Activated naive CD8-positive, alpha-beta T cell (primary cell): ENCODE results near the gene ZNF665.
A peak's percentile ranks its signal among the peaks of the same experiment; 100 is the strongest.

ENCODE experiments used
- H3K27ac Mint-ChIP-seq: one replicate; pipeline ENCODE4 v1.8.0; 2021; ENCODE audit warnings: mixed read lengths
- H3K27me3 Mint-ChIP-seq: one replicate; pipeline ENCODE4 v1.8.0; 2021; ENCODE audit warnings: mixed read lengths
- H3K36me3 Mint-ChIP-seq: one replicate; pipeline ENCODE4 v1.8.0; 2021; ENCODE audit warnings: mixed read lengths
- H3K4me1 Mint-ChIP-seq: one replicate; pipeline ENCODE4 v1.8.0; 2021; ENCODE audit warnings: low read depth, mixed read lengths
- H3K4me3 Mint-ChIP-seq: one replicate; pipeline ENCODE4 v1.8.0; 2021; ENCODE audit warnings: mild to moderate bottlenecking, mixed read lengths
- H3K9me3 Mint-ChIP-seq: one replicate; pipeline ENCODE4 v1.8.0; 2021; ENCODE audit warnings: low read depth, mixed read lengths

The ZNF665 gene

GRCh38 chr19:53182202-53182601 is 11.0 kb downstream of the ZNF665 start:
- no peaks in the 10 kb centered on the region for H3K27me3 Mint-ChIP-seq
- no peak overlapping the region for H3K4me3 Mint-ChIP-seq
- peaks cover 15% of the 10 kb centered on the region for H3K9me3 Mint-ChIP-seq
- no peak overlapping the region for H3K27ac Mint-ChIP-seq
- H3K4me1 Mint-ChIP-seq = no peaks in the 10 kb centered on the region
- H3K36me3 Mint-ChIP-seq = peaks cover 34% of the 10 kb centered on the region

- Mint-ChIP-seq H3K9me3 (peaks cover 20% of the 10 kb centered on the region), H3K27me3 (no peaks in the 10 kb centered on the region), H3K4me1 (no peaks in the 10 kb centered on the region), H3K4me3 (no peak overlapping the region), H3K36me3 (peaks cover 47% of the 10 kb centered on the region), H3K27ac (no peak overlapping the region)
Observed at GRCh38 chr19:53177986-53178385, 15.2 kb downstream of the ZNF665 start.

DNA sequence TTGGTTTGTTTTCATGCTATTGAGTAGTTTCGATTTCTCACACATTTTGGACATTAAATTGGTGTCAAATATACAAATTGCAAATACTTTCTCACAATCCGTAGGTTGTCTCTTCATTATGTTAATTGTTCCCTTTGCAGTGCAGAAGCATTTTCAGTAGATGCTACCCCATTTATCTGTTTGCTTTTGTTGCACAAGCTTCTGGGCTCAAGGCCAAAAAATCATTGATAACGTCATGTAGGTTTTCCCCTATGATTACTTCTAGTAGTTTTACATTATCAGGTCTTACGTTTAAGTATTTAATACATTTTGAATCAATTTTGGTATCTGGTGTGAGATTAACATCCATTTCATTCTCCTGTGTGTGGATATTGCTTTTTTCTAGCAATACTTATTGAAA is 20.3 kb downstream of the ZNF665 start:
- H3K9me3 Mint-ChIP-seq = peaks cover 24% of the 10 kb centered on the region
- H3K4me1 Mint-ChIP-seq = no peaks in the 10 kb centered on the region
- peaks cover 39% of the 10 kb centered on the region for H3K36me3 Mint-ChIP-seq

DNA sequence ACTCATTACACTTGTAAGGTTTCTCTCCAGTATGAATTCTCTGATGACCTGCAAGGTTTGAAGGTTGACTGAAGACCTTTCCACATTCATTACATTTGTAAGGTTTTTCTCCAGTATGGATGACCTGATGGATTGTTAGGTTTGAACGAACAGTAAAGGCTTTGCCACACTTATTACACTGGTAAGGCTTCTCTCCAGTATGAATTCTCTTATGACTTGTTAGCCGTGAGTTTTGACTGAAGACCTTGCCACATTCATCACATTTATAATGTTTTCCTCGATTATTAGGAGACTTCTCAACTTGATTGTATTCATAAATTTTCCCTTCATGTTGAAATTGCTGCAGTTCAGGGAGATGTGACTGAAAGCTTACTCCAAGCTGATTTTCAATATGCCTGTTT is 27.5 kb downstream of the ZNF665 start:
- Mint-ChIP-seq H3K4me1 (no peaks in the 10 kb centered on the region), H3K27me3 (no peaks in the 10 kb centered on the region), H3K4me3 (no peak overlapping the region), H3K9me3 (peaks cover 37% of the 10 kb centered on the region), H3K27ac (no peak overlapping the region), H3K36me3 (peaks cover 35% of the 10 kb centered on the region)

More for the DNA sequence above, 20.3 kb downstream of the ZNF665 start:
- Mint-ChIP-seq H3K4me3 (no peak overlapping the region), H3K27me3 (no peaks in the 10 kb centered on the region), H3K27ac (no peak overlapping the region)

- Mint-ChIP-seq H3K4me1 (peaks cover 16% of the 10 kb centered on the region), H3K4me3 (peak overlapping the region; percentile 37), H3K36me3 (peaks cover 39% of the 10 kb centered on the region)
Observed at GRCh38 chr19:53161123-53161522, 32.0 kb downstream of the ZNF665 start.

DNA sequence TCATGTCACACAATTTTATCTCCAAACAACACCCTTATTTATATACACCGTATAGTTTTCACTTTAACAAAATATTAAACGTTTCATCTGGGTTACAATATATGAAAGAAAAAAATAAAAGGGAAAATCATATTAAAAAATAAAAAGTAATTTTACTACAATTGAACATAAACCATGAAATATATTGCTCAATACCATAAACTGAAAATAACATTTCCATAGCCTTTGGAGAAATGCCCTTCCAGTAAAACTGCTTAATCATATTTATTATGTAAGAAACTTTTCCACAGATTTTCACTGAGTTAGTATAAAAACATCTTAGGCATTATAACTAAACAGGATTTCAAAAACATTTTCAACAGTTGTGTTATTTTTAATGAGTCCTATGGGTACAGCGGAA is 32.8 kb downstream of the ZNF665 start:
- Mint-ChIP-seq H3K4me3 (peak overlapping the region; percentile 74), H3K36me3 (peaks cover 33% of the 10 kb centered on the region), H3K27me3 (no peaks in the 10 kb centered on the region), H3K9me3 (peaks cover 25% of the 10 kb centered on the region), H3K4me1 (peaks cover 16% of the 10 kb centered on the region), H3K27ac (no peak overlapping the region)

More at GRCh38 chr19:53161123-53161522, 32.0 kb downstream of the ZNF665 start:
- H3K27me3 Mint-ChIP-seq = no peaks in the 10 kb centered on the region
- H3K27ac Mint-ChIP-seq = no peak overlapping the region
- peaks cover 32% of the 10 kb centered on the region for H3K9me3 Mint-ChIP-seq

DNA sequence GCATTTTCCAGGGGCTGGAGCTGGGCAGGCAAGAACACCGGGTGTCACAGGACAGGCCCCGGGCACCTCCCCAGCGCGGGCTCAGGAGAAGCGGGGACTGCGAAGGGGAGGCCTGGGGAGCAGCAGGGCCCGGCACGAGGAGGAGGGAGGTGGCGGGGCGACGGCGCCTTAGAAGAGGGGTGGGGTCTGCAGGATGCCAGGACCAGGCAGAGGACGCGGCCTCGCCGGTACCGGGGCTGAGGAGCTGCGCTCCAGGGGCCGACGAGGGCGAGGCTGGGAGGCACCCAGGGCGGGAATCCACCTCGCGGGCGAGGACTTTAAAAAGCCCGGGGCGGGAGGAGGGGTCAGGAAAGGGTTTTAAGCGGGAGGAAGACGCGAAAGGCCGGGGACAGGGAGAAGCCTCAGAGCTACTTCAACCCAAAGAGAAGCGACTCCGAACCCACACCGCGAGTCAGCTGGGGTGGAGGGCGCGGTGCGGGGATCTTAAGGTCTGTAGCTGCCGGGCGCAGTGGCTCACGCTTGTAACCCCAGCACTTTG is 35.0 kb downstream of the ZNF665 start:
- Mint-ChIP-seq H3K36me3 (peaks cover 34% of the 10 kb centered on the region), H3K4me1 (peaks cover 18% of the 10 kb centered on the region), H3K4me3 (peak overlapping the region; percentile 74), H3K27me3 (no peaks in the 10 kb centered on the region), H3K9me3 (peaks cover 25% of the 10 kb centered on the region), H3K27ac (peak overlapping the region; percentile 47)

DNA sequence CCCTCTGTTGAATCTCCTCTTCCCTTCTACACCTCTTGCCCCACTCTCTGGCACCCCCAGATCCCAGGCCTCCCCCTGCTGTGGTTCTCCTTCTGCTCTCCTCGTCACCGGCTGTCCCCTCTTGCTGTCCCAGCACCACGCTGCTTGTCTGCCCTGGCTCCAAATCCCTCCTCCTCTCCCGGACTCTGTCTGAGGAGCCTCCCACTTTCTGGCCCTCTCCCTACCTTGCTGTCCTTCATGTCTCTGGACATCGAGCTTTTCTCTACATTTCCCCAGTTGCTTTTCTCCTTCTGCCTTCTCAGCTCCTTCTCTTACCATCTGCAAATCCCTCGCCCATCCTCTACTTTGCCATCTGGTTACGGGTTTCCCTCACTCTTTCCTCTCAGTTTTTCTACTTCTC is 35.5 kb downstream of the ZNF665 start:
- no peaks in the 10 kb centered on the region for H3K27me3 Mint-ChIP-seq
- peak overlapping the region; percentile 74 for H3K4me3 Mint-ChIP-seq
- H3K27ac Mint-ChIP-seq = peak overlapping the region; percentile 47
- peaks cover 37% of the 10 kb centered on the region for H3K36me3 Mint-ChIP-seq
- H3K4me1 Mint-ChIP-seq = peaks cover 18% of the 10 kb centered on the region
- peaks cover 28% of the 10 kb centered on the region for H3K9me3 Mint-ChIP-seq

DNA sequence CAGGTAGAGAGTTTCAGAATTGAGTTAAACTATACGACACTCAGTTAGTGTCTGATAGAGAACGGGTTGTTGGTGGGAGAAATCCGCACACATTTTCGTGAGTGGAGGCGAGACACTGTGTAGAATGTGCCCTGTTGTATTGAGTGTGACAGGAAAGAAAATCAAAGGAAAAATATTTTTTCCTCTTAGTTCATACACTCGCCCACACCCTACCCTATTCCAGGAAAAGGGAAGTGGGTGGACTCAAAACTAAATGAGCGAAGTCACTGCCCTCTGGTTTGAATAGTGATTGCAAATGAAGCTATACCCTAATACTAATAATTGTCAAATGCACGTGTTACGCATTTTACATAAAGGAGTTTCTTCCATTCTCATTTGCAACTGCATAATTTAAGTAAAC is 36.3 kb downstream of the ZNF665 start:
- H3K9me3 Mint-ChIP-seq = peaks cover 28% of the 10 kb centered on the region
- no peak overlapping the region for H3K27ac Mint-ChIP-seq
- H3K27me3 Mint-ChIP-seq = no peaks in the 10 kb centered on the region
- peaks cover 40% of the 10 kb centered on the region for H3K36me3 Mint-ChIP-seq
- peak overlapping the region; percentile 74 for H3K4me3 Mint-ChIP-seq
- H3K4me1 Mint-ChIP-seq = peaks cover 18% of the 10 kb centered on the region

DNA sequence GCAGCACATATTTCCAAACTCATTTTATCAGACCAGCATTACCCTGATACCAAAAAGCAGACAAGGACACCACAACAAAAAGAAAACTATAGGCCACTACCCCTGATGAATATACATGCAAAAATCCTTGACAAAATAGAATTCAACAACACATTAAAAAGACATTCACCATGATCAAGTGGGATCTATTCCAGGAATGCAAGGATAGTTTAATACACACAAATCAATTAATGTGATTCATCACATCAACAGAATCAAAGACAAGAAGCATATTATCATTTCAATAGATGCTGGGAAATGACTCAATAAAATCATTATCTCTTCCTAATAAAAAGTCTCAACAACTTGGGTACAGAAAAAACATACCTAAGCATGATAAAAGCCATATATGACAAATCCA is 45.5 kb downstream of the ZNF665 start:
- Mint-ChIP-seq H3K36me3 (peaks cover 62% of the 10 kb centered on the region), H3K9me3 (peaks cover 23% of the 10 kb centered on the region), H3K4me3 (no peak overlapping the region), H3K27me3 (no peaks in the 10 kb centered on the region), H3K4me1 (no peaks in the 10 kb centered on the region), H3K27ac (no peak overlapping the region)

DNA sequence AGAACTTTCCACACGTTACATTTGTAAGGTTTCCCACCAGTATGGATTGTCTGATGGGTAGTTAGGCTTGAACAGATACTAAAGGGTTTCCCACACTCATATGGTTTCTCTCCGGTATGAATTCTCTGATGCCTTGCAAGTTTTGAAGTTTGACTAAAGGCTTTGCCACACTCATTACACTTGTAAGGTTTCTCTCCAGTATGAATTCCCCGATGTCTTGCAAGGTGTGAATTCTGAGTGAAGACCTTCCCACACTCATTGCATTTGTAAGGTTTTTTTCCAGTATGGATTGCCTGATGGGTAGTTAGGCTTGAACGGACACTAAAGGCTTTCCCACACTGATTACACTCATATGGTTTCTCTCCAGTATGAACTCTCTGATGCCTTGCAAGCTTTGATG is 52.8 kb downstream of the ZNF665 start:
- Mint-ChIP-seq H3K27ac (no peak overlapping the region), H3K9me3 (peaks cover 37% of the 10 kb centered on the region), H3K27me3 (no peaks in the 10 kb centered on the region), H3K4me1 (no peaks in the 10 kb centered on the region), H3K36me3 (peaks cover 49% of the 10 kb centered on the region), H3K4me3 (no peak overlapping the region)

GRCh38 chr19:53136432-53136831 is 56.7 kb downstream of the ZNF665 start:
- Mint-ChIP-seq H3K9me3 (peaks cover 27% of the 10 kb centered on the region), H3K27ac (no peak overlapping the region), H3K4me3 (no peak overlapping the region), H3K4me1 (peaks cover 7% of the 10 kb centered on the region), H3K27me3 (peaks cover 2% of the 10 kb centered on the region), H3K36me3 (peaks cover 34% of the 10 kb centered on the region)

- Mint-ChIP-seq H3K4me1 (peaks cover 8% of the 10 kb centered on the region), H3K4me3 (peak within 1 kb of the TSS; percentile 59), H3K27me3 (peaks cover 9% of the 10 kb centered on the region), H3K36me3 (peaks cover 35% of the 10 kb centered on the region), H3K27ac (no peak within 1 kb of the TSS), H3K9me3 (peaks cover 36% of the 10 kb centered on the region)
Observed at GRCh38 chr19:53132141-53132991, 60.8 kb downstream of the ZNF665 start, which contains the start of gene ZNF415. Gene ZNF415, minus strand, starts transcription at chr19:53132910. Its CDS starts 10,234 bp downstream, at chr19:53122676.

DNA sequence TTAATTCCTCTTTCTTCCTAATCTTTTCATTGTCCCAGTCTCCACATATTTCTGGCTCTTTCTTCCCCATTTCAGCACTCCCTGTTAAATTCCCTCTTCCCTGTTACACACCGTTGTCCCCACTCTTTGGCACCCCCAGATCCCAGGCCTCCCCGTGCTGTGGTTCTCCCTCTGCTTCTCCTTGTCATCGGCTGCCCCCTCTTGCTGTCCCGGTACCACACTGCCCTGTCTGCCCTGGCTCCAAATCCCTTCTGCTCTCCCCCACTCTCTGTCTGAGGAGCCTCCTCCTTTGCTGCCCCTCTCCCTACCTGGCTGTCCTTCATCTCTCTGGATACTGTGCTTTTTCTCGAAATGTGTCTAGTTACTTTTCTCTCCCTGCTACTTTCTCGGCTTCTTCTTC is 61.4 kb downstream of the ZNF665 start:
- peaks cover 8% of the 10 kb centered on the region for H3K4me1 Mint-ChIP-seq
- H3K36me3 Mint-ChIP-seq = peaks cover 35% of the 10 kb centered on the region
- H3K27ac Mint-ChIP-seq = no peak overlapping the region
- peak overlapping the region; percentile 59 for H3K4me3 Mint-ChIP-seq
- H3K9me3 Mint-ChIP-seq = peaks cover 33% of the 10 kb centered on the region
- peaks cover 11% of the 10 kb centered on the region for H3K27me3 Mint-ChIP-seq

- Mint-ChIP-seq H3K4me3 (peak overlapping the region; percentile 59), H3K9me3 (peaks cover 28% of the 10 kb centered on the region), H3K4me1 (peaks cover 8% of the 10 kb centered on the region)
Observed at GRCh38 chr19:53131085-53131590, 62.0 kb downstream of the ZNF665 start.

More at GRCh38 chr19:53131085-53131590, 62.0 kb downstream of the ZNF665 start:
- peaks cover 35% of the 10 kb centered on the region for H3K36me3 Mint-ChIP-seq
- H3K27me3 Mint-ChIP-seq = peaks cover 11% of the 10 kb centered on the region
- H3K27ac Mint-ChIP-seq = no peak overlapping the region
